SU-DHL-6 (cell line): Measurements from ENCODE around the gene SEC14L1.

ENCODE experiments used
- H2AFZ ChIP-seq: fragments of 200-600 bp; sonication (generic); 2 replicates; pipeline ENCODE4 v1.6.1; 2014; ENCODE audit warnings: low read depth, mild to moderate bottlenecking, moderate library complexity, mixed read lengths, antibody characterized with exemption, low read length; ENCODE audit not compliant: severe bottlenecking
- H3F3A ChIP-seq: fragments of 200-600 bp; shearing (Covaris generic); 2 replicates; pipeline ENCODE4 v1.6.0; 2016; ENCODE audit warnings: antibody characterized with exemption, mild to moderate bottlenecking; ENCODE audit not compliant: insufficient read depth
- H3K27ac ChIP-seq: fragments of 200-600 bp; sonication (generic); 2 replicates; pipeline ENCODE4 v1.5.1; 2016; ENCODE audit warnings: low read depth, mild to moderate bottlenecking, low read length, moderate library complexity, mixed read lengths
- H3K27me3 ChIP-seq: fragments of 200-600 bp; sonication (generic), shearing (Covaris generic); 2 replicates; pipeline ENCODE4 v1.6.0; 2014; ENCODE audit warnings: mild to moderate bottlenecking, low read length
- H3K36me3 ChIP-seq: fragments of 200-600 bp; sonication (generic); 2 replicates; pipeline ENCODE4 v1.6.1; 2014; ENCODE audit warnings: mild to moderate bottlenecking, low read length, mixed read lengths
- H3K4me2 ChIP-seq: fragments of 300-600, 200-600 bp; shearing (Covaris generic), sonication (generic); 2 replicates; pipeline ENCODE4 v1.6.0; 2014; ENCODE audit warnings: low read length, low read depth, mild to moderate bottlenecking; ENCODE audit not compliant: poor library complexity, severe bottlenecking
- H3K4me3 ChIP-seq: fragments of 200-600 bp; sonication (generic); 2 replicates; pipeline ENCODE4 v1.5.1; 2014; ENCODE audit warnings: antibody characterized with exemption, low read length, mild to moderate bottlenecking, mixed read lengths; ENCODE audit not compliant: insufficient read depth, poor library complexity, severe bottlenecking
- H3K79me2 ChIP-seq: fragments of 200-600 bp; sonication (generic); 2 replicates; pipeline ENCODE4 v1.6.1; 2014; ENCODE audit warnings: mild to moderate bottlenecking, low read length, moderate library complexity; ENCODE audit not compliant: insufficient read depth
- H3K9ac ChIP-seq: fragments of 200-600 bp; sonication (generic); 2 replicates; pipeline ENCODE4 v1.7.0; 2014; ENCODE audit warnings: mild to moderate bottlenecking, low read length
- H3K9me2 ChIP-seq: fragments of 200-600 bp; sonication (generic); replicated peaks from 2 replicates; pipeline ENCODE4 v1.6.1; 2014; ENCODE audit warnings: low read length; ENCODE audit not compliant: insufficient read depth
- H3K9me3 ChIP-seq: fragments of 200-600 bp; sonication (generic); 2 replicates; pipeline ENCODE4 v1.6.1; 2014; ENCODE audit warnings: low read length, mixed read lengths; ENCODE audit not compliant: insufficient read depth
- H4K20me1 ChIP-seq: fragments of 200-600 bp; sonication (generic); 2 replicates; pipeline ENCODE4 v1.6.1; 2014; ENCODE audit warnings: low read depth, mild to moderate bottlenecking, antibody characterized with exemption, low read length, moderate library complexity, mixed read lengths
- EZH2phosphoT487 ChIP-seq: fragments of 200-600 bp; sonication (generic), shearing (Covaris generic); conservative IDR thresholded peaks from 2 replicates; pipeline ENCODE4 v1.6.1; 2018; ENCODE audit warnings: mild to moderate bottlenecking, antibody characterized with exemption, low read length, moderate library complexity, mixed read lengths
- TF ChIP-seq, protein P1 (sequence below): fragments of 200-600 bp; sonication (generic); IDR thresholded peaks from one replicate; pipeline ENCODE4 v1.5.1; 2017; ENCODE audit warnings: antibody characterized with exemption, mild to moderate bottlenecking, low read length, moderate library complexity; ENCODE audit not compliant: insufficient read depth, poor library complexity, severe bottlenecking

The SEC14L1 gene

DNA sequence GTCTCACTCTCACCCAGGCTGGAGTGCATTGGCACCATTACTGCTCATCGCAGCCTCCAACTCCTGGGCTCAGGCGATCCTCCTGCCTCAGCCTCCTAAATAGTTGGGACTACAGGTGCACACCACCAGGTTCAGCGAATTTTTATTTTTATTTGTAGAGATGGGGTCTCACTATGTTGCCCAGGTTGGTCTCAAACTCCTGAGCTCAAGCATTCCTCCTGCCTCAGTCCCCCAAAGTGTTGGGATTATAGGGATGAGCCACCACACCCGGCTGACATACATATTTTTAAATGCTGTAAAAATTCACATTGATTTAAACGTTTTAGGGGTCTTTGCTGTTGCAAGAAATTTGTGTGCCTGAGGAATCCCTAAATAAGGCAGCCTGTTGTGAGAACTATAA lies 24.8 kb upstream of the SEC14L1 start:
- Histone ChIP-seq H3K27ac (no peak overlapping the region), H3K9ac (no peak overlapping the region), H2AFZ (no peak overlapping the region), H4K20me1 (no peaks in the 10 kb centered on the region), H3F3A (no peaks in the 10 kb centered on the region), H3K4me2 (no peak overlapping the region), H3K36me3 (no peaks in the 10 kb centered on the region), H3K9me3 (no peaks in the 10 kb centered on the region), H3K9me2 (no peaks in the 10 kb centered on the region), H3K27me3 (no peaks in the 10 kb centered on the region), H3K79me2 (no peaks in the 10 kb centered on the region), H3K4me3 (no peak overlapping the region)
- TF ChIP-seq, protein P1, sequence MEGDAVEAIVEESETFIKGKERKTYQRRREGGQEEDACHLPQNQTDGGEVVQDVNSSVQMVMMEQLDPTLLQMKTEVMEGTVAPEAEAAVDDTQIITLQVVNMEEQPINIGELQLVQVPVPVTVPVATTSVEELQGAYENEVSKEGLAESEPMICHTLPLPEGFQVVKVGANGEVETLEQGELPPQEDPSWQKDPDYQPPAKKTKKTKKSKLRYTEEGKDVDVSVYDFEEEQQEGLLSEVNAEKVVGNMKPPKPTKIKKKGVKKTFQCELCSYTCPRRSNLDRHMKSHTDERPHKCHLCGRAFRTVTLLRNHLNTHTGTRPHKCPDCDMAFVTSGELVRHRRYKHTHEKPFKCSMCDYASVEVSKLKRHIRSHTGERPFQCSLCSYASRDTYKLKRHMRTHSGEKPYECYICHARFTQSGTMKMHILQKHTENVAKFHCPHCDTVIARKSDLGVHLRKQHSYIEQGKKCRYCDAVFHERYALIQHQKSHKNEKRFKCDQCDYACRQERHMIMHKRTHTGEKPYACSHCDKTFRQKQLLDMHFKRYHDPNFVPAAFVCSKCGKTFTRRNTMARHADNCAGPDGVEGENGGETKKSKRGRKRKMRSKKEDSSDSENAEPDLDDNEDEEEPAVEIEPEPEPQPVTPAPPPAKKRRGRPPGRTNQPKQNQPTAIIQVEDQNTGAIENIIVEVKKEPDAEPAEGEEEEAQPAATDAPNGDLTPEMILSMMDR = no peak

DNA sequence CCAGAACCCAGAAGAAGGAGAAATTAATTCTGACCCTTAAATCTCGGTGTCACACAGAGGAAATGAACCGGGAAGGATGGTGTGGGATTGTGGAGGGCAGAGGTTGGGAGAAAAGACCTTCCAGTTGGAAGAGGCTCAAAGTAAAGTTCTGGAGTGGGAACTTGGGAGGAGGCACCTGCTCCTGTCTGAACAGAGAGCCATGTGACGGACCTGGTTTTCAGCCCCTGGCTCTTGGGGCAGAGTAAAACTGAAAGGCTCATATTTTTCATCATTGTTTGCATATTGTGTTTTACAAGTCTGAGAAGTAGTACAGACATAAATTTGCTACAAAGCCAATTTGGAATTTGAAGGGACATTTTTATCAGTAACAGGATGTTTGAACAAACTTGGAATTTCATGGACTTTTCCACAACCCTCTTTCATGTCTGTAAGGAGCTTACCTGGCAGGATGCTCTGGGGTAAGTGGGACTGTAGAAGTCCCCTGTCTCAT lies 24.4 kb upstream of the SEC14L1 start:
- no peak for TF ChIP-seq EZH2phosphoT487
- TF ChIP-seq, protein P1 = no peak
- Histone ChIP-seq H3K79me2 (no peaks in the 10 kb centered on the region), H3K27me3 (no peaks in the 10 kb centered on the region), H3K27ac (no peak overlapping the region), H3K9ac (no peak overlapping the region), H4K20me1 (no peaks in the 10 kb centered on the region), H2AFZ (no peak overlapping the region), H3F3A (no peaks in the 10 kb centered on the region), H3K4me3 (no peak overlapping the region), H3K4me2 (no peak overlapping the region), H3K9me2 (no peaks in the 10 kb centered on the region), H3K9me3 (no peaks in the 10 kb centered on the region), H3K36me3 (no peaks in the 10 kb centered on the region)

DNA sequence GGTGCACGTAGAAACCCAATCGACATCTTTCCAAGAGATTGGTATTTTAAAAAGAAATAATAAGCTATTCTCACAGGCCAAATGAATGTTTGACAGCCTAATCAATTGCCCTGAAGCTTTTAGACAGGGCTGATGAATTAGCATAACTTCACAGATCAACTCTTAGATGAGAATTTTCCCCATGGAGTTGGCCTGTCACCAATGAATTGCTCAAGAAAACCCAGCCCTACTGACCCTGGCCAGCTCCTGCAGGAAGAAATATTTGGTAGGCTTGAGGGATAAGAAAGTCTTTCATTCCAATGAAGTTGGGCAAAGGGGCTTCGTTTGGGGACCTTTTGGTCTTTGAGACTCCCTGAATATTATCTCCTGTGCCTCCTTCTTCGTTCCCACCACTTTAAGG lies 23.4 kb upstream of the SEC14L1 start:
- no peaks in the 10 kb centered on the region for H3F3A ChIP-seq
- no peaks in the 10 kb centered on the region for H3K27me3 ChIP-seq
- TF ChIP-seq, protein P1 = no peak
- no peak for TF ChIP-seq EZH2phosphoT487
- no peak overlapping the region for H3K27ac ChIP-seq
- H3K9me2 ChIP-seq = no peaks in the 10 kb centered on the region
- no peak overlapping the region for H3K9ac ChIP-seq
- no peaks in the 10 kb centered on the region for H3K79me2 ChIP-seq
- H4K20me1 ChIP-seq = no peaks in the 10 kb centered on the region
- no peak overlapping the region for H2AFZ ChIP-seq
- H3K36me3 ChIP-seq = no peaks in the 10 kb centered on the region
- no peak overlapping the region for H3K4me3 ChIP-seq
- no peak overlapping the region for H3K4me2 ChIP-seq
- no peaks in the 10 kb centered on the region for H3K9me3 ChIP-seq
